GM12872 (cell line): Measurements from ENCODE around the gene FNBP1L.
A peak's percentile ranks its signal among the peaks of the same experiment; 100 is the strongest.

Experiments
- CTCF ChIP-seq: IDR thresholded peaks from 3 replicates; pipeline ENCODE4 v1.5.1; 2011; ENCODE audit warnings: low read depth, mild to moderate bottlenecking, low read length, moderate library complexity; ENCODE audit not compliant: insufficient read depth

FNBP1L gene

DNA sequence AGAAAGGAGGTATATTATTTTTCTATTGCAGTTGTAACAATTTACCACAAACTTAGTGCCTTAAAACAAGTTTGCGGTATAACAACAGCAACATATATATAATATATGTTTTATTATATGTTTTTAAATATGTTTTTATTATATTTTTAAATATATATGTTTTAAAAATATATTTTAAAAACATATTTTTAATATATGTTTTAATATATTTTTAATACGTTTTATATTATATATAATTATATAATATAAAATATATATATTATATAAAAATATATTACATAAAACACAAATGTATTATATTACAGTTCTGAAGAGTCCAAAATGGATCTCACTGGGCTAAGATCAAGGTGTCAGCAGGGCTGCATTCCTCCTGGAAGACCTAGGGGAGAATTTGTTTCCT is 27.5 kb upstream of the FNBP1L start:
- TF ChIP-seq CTCF: no peak

GRCh38 chr1:93426181-93426580 is 21.7 kb upstream of the FNBP1L start:
- no peak for TF ChIP-seq CTCF

DNA sequence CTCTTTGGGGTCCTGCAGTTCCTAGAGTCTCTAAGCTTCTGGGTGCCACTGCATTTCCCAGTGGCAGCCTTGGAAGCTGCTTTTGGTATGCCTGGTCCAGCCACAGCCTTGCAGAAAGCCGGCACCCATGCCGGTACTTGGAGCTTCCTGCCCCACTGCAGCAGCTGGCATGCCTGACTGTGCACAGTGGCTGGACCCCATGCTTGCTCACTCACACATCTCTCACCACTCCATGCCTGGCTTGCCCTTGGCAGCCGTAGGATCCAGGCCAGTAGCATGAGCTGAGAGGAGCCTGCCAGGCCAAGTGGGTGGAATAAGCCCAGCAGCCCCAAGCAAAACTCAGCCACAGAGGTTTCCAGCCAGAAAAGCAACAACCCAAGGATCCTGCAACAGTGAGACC is 20.3 kb upstream of the FNBP1L start:
- TF ChIP-seq CTCF: no peak

GRCh38 chr1:93433407-93433961 is 14.4 kb upstream of the FNBP1L start:
- peak; percentile 39; the same call in 2 of the 3 replicates for TF ChIP-seq CTCF

GRCh38 chr1:93434088-93434487 is 13.8 kb upstream of the FNBP1L start:
- no peak for TF ChIP-seq CTCF

GRCh38 chr1:93434987-93435386 is 12.9 kb upstream of the FNBP1L start:
- TF ChIP-seq CTCF: no peak

DNA sequence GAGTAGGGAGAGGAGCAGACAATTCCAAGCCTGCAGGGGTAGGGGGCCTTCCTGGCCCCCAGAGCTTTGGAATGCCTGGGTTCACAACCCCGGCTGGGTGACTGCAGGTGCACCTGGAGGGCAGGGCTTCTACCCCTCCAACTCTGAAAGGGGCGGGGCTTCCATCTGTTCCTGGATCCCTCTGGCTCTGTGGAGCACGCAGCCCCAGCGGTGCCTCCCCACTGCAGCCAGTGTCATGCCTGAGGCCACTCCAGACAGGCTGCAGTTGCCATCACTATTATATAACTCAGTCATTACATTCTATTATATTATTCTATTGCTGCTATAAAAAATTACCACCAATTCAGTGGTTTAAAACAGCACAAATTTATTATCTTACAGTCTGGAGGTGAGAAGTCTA is 12.5 kb upstream of the FNBP1L start:
- no peak for TF ChIP-seq CTCF

DNA sequence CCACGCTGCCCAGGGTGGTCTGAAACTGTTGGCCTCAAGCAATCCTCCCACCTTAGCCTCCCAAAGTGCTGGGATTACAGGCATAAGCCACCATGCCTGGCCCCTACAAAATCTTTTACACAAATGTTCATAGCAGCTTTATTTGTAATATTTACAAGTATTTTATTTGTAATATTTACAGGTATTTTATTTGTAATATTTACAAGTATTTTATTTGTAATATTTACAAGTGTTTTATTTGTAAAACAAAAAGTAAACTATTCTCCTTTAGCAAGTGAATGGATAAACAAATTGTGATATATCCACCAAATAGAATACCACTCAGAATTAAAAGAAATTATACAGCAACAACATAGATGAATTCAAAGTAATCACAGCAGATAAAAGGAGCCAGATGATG is 11.4 kb upstream of the FNBP1L start:
- TF ChIP-seq CTCF: no peak
